ENCODE results near the gene PDE6H.

The PDE6H gene

DNA sequence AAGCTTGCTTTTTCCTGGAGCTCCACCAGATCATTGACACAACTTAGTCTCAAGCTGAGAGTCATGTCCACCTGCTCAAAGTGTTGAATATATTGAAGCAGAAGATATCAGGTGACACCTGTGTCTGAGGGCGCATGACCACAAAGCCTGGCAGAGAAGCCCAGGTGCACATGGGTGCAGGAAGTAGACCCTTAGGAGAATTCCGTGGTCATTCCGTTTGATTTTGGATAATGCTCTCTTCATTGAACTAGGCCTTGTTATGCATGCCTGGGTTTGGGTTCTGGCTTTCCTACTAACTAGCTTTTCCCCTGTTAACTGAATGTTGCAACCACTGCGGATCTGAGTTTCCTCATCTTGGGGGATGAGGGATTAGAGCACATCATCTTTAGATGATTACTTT, 18.6 kb upstream of the PDE6H start:
- TF ChIP-seq, protein P1, sequence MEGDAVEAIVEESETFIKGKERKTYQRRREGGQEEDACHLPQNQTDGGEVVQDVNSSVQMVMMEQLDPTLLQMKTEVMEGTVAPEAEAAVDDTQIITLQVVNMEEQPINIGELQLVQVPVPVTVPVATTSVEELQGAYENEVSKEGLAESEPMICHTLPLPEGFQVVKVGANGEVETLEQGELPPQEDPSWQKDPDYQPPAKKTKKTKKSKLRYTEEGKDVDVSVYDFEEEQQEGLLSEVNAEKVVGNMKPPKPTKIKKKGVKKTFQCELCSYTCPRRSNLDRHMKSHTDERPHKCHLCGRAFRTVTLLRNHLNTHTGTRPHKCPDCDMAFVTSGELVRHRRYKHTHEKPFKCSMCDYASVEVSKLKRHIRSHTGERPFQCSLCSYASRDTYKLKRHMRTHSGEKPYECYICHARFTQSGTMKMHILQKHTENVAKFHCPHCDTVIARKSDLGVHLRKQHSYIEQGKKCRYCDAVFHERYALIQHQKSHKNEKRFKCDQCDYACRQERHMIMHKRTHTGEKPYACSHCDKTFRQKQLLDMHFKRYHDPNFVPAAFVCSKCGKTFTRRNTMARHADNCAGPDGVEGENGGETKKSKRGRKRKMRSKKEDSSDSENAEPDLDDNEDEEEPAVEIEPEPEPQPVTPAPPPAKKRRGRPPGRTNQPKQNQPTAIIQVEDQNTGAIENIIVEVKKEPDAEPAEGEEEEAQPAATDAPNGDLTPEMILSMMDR (IDR thresholded peaks at IDR 0.05; ENCODE audit: low read depth, low read length, missing control alignments), result no peak
- no peak for DNase-seq (ENCODE audit: extremely low read depth, low read depth)
- no peak overlapping the region for H3K4me3 ChIP-seq (replicated peaks; ENCODE audit: low read depth, low read length)

DNA sequence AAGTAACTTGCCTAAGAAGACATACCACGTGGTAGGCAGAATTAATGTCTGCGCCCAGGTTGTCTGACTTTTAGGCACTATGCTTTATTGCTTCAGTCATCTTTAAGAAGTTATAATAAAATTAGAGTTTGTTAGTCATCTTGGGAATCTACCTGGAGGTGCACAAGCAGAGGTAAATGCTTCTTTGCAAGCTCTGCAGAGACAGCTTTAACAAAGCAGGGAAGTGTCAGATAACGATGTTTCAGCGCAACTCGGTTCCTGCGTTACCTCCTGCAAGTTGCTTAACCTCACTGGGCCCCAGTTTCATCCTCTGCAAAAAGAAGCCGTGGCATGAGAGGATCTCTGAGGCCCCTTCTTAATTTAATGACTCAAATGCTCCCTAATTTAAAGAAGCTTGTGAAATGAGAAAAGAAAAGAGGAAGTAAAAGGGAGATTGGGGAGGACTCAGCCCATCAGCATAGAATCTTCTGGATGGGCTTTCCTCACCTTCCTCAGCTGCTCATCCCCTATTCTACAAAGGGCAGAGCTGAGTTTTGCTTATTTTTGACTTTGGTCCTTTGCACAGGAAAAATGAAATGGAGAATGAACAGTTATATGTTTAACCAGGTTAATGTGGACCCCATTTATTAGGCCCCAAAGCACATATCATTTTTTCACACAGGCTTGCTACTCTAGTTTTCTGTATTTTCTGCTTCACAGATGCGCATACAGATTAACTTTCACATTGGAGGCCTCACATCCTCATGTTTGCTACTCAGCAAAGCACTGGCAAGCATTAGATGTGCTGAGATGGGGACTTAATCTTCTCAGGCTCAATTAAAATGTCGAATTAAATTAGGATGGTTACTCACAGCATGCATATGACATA, 16.6 kb upstream of the PDE6H start:
- TF ChIP-seq, protein P1 (IDR thresholded peaks at IDR 0.05; ENCODE audit: low read depth, low read length, missing control alignments), result no peak
- no peak for DNase-seq (ENCODE audit: extremely low read depth, low read depth)
- no peak overlapping the region for H3K4me3 ChIP-seq (replicated peaks; ENCODE audit: low read depth, low read length)

DNA sequence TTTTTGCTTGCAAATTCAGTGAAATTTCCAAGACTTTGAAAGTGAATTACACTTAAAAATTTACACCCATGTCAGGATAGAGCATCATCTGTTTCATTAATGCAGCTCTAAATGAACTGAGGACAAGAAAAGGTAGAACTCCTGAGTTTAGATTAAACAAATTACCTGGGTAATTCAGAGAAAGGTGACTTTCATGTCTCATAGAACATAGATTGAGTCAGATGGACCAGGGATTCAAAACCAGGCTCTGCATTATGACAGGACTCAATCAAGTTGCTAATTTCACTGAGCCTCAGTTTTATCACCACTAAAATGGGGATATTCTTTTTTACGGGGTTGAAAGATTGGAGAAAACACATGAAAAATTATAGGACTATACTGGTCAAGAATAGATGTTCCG, 15.9 kb upstream of the PDE6H start:
- DNase-seq (ENCODE audit: extremely low read depth, low read depth), result no peak
- no peak overlapping the region for H3K4me3 ChIP-seq (replicated peaks; ENCODE audit: low read depth, low read length)
- TF ChIP-seq, protein P1 (IDR thresholded peaks at IDR 0.05; ENCODE audit: low read depth, low read length, missing control alignments), result no peak

DNA sequence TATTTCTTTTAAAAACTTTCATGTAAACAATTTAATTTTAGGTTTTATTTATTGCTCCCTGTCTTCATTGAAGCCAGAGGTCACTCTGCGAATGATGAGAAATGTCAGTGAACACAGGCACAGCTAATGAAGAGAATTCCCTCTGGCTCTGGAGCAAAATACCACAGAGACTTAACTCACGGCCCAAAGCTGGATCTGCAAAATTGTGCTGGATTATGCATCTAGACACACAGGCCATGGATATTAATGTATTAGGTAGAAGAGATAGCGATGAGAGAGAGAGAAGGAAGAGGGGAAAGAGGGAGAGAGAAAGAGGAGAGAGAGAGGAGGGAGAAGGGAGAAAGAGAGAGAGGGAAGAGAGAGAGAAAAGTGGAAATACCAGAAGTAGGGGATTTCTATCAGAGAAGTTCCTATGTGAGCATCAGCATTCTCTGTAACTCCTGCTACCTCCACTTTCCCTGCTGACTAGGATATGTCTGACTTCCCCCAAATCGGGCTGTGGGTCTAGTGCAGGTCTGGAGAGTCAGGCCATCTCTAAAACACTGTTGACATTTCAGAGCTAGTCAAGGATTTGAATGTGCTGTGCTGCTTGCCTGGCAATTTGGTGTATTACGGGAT, 15.2 kb upstream of the PDE6H start:
- DNase-seq (ENCODE audit: extremely low read depth, low read depth), result no peak
- no peak overlapping the region for H3K4me3 ChIP-seq (replicated peaks; ENCODE audit: low read depth, low read length)
- TF ChIP-seq, protein P1 (IDR thresholded peaks at IDR 0.05; ENCODE audit: low read depth, low read length, missing control alignments), result no peak

DNA sequence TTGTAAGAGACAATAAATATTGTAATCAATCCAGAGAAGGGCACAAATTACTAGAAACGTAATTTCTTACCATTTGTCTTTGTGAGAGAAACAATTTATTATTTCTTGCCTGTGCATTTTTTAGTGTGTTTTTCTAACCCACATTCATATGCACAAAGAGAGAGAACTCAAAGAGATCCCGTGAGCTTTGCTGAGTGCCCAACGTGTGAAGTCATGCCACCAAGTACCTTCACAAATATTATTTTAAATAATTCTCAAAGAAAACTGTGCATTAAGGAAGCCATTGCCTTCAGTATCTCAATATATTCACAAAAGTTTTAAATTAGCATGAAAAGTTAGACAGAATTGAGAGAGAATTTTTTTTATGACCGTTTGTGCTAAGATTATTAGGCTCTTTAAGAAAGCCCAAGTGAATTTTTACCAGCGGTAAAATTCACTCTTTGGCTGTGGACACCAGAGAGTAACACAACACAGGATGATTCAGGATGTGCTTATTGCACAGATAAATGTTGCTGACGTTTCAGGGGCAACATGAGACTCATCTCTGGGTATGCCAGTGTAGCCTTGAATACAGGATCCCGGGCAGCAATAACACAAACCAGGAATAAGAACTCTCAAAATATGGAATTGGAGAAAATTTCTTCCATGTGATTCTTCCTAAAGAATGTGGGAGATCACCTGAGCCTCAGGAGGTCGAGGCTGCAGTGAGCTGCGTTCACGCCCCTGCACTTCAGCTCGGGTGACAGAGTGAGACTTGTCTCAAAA, 14.3 kb upstream of the PDE6H start:
- TF ChIP-seq, protein P1 (IDR thresholded peaks at IDR 0.05; ENCODE audit: low read depth, low read length, missing control alignments), result no peak
- H3K4me3 ChIP-seq (replicated peaks; ENCODE audit: low read depth, low read length), result no peak overlapping the region
- no peak for DNase-seq (ENCODE audit: extremely low read depth, low read depth)

DNA sequence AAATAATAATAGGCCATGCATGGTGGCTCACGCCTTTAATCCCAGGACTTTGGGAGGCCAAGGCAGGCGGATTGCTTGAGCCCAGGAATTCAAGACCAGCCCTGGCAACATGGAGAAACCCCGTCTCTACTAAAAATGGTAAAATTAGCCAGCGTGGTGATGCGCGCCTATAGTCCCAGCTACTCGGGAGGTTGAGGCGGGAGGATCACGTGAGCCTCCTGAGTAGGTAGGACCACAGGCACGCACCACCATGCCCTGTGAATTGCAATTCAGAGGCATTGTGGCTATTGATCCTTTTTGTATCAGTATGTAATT, 13.8 kb upstream of the PDE6H start:
- no peak for DNase-seq (ENCODE audit: extremely low read depth, low read depth)
- no peak overlapping the region for H3K4me3 ChIP-seq (replicated peaks; ENCODE audit: low read depth, low read length)
- TF ChIP-seq, protein P1 (IDR thresholded peaks at IDR 0.05; ENCODE audit: low read depth, low read length, missing control alignments), result no peak
